GM12878 (cell line): ENCODE measurements around the gene CALCR. TPM values are rescaled to one million over a fixed set of nuclear protein-coding genes. Genes with fewer than 3 reads are reported as not detected.

Experiments used
- ATAC-seq: fragments of 200-7000 bp; cut with Tn5 transposase; 3 replicates; pipeline ENCODE4 v1.9.1; 2020; ENCODE audit warnings: mild to moderate bottlenecking, moderate library complexity
- BruUV-seq: library from RNA; stranded (reverse); fragments of 400-500 nt; replicated peaks from 2 replicates; lab custom pipeline; 2021; lab: Mats Ljungman, UMichigan
- CTCF ChIA-PET: fragments of 300-600 bp; sonication (Branson Sonifier 250); formaldehyde crosslinking; extraction: SDS; loops from one replicate; lab custom pipeline; 2021; ENCODE audit warnings: inconsistent platforms; lab: Yijun Ruan, JAX
- POLR2A ChIA-PET: fragments of 350-600 bp; formaldehyde crosslinking; extraction: SDS; loops from one replicate; lab custom pipeline; 2021; ENCODE audit warnings: inconsistent platforms; lab: Charles Lee
- RAD21 ChIA-PET: fragments of 300-600 bp; sonication (Branson Sonifier 250); formaldehyde crosslinking; loops from one replicate; lab custom pipeline; 2023; ENCODE audit warnings: antibody characterized with exemption; ENCODE audit not compliant: unreplicated experiment; lab: Charles Lee
- SMC1A ChIA-PET: fragments of 300-600 bp; sonication (Branson Sonifier 250); formaldehyde crosslinking; loops from one replicate; lab custom pipeline; 2023; ENCODE audit not compliant: unreplicated experiment, uncharacterized antibody; lab: Charles Lee
- DNase-seq: peaks from one replicate; pipeline ENCODE4 v3.0.0-alpha.2; 2011; ENCODE audit warnings: low read depth, low spot score
- FAIRE-seq: peaks from 3 replicates; lab custom pipeline; 2011; peaks lifted over from hg19 to GRCh38; lab: Jason Lieb, UNC
- H2AFZ ChIP-seq: 2 replicates; pipeline ENCODE4 v1.6.0; 2011; ENCODE audit warnings: low read depth, low read length, control low read depth; ENCODE audit not compliant: control insufficient read depth
- H3K27ac ChIP-seq: 2 replicates; pipeline ENCODE4 v1.5.1; 2011; ENCODE audit warnings: control low read depth; ENCODE audit not compliant: control insufficient read depth, insufficient read depth
- H3K27me3 ChIP-seq, 2 experiments: replicated peaks in 1 of 2; 2 replicates each; pipeline versions ENCODE4 v1.6.0 to v1.6.1; 2011; ENCODE audit warnings: low read length in 1 of 2; ENCODE audit not compliant: control insufficient read depth in 2 of 2, insufficient read depth in 2 of 2
- H3K36me3 ChIP-seq, 2 experiments: 2 replicates each; pipeline ENCODE4 v1.5.1; 2011; ENCODE audit warnings: low read length in 1 of 2; ENCODE audit not compliant: control insufficient read depth in 2 of 2, insufficient read depth in 2 of 2
- H3K4me1 ChIP-seq: 2 replicates; pipeline ENCODE4 v1.6.1; 2011; ENCODE audit warnings: mild to moderate bottlenecking, low read length, moderate library complexity, mixed read lengths; ENCODE audit not compliant: control insufficient read depth, insufficient read depth
- H3K4me2 ChIP-seq: 2 replicates; pipeline ENCODE4 v1.6.0; 2011; ENCODE audit warnings: control low read depth; ENCODE audit not compliant: control insufficient read depth, insufficient read depth
- H3K4me3 ChIP-seq: fragments of 200-600 bp; sonication (generic); 2 replicates; pipeline ENCODE4 v1.5.1; 2016
- H3K79me2 ChIP-seq: 2 replicates; pipeline ENCODE4 v1.6.0; 2011; ENCODE audit warnings: low read length; ENCODE audit not compliant: control insufficient read depth, insufficient read depth
- H3K9ac ChIP-seq: 2 replicates; pipeline ENCODE4 v1.8.0; 2011; ENCODE audit warnings: low read length, control low read depth, mixed read lengths; ENCODE audit not compliant: control insufficient read depth, insufficient read depth
- H3K9me3 ChIP-seq: replicated peaks from 3 replicates; pipeline ENCODE4 v1.5.1; 2011; ENCODE audit warnings: mild to moderate bottlenecking, low read length; ENCODE audit not compliant: control insufficient read depth, insufficient read depth
- H4K20me1 ChIP-seq: 2 replicates; pipeline ENCODE4 v1.6.0; 2011; ENCODE audit not compliant: control insufficient read depth, insufficient read depth
- CBX3 ChIP-seq: fragments of 200-600 bp; sonication (generic); IDR thresholded peaks from 2 replicates; pipeline ENCODE4 v1.6.1; 2016; ENCODE audit warnings: low read depth, borderline replicate concordance
- CTCF ChIP-seq, 3 experiments: IDR thresholded peaks in 2 of 3; conservative IDR thresholded peaks in 1 of 3; 2 replicates each; pipeline ENCODE4 v1.5.1; 2011; ENCODE audit warnings: low read depth in 3 of 3, low read length in 3 of 3, mild to moderate bottlenecking in 3 of 3, control low read depth in 2 of 3, moderate library complexity in 2 of 3, inconsistent platforms in 1 of 3, mixed read lengths in 1 of 3; ENCODE audit not compliant: control insufficient read depth in 2 of 3, insufficient read depth in 1 of 3; ENCODE audit errors: extremely low read depth in 1 of 3
- EED ChIP-seq: sonication (generic); IDR thresholded peaks from 2 replicates; pipeline ENCODE4 v1.6.1; 2016; ENCODE audit warnings: antibody characterized with exemption, low read depth
- KLF5 ChIP-seq: fragments of 450-650 bp; IDR thresholded peaks from 2 replicates; pipeline ENCODE4 v1.6.1; 2014; ENCODE audit warnings: mild to moderate bottlenecking; ENCODE audit not compliant: partially characterized antibody
- LARP7 ChIP-seq: fragments of 450-650 bp; IDR thresholded peaks from 2 replicates; pipeline ENCODE4 v1.6.1; 2017; ENCODE audit warnings: mild to moderate bottlenecking
- MEF2A ChIP-seq: IDR thresholded peaks from 2 replicates; pipeline ENCODE4 v1.6.1; 2011; ENCODE audit warnings: low read depth, mild to moderate bottlenecking, low read length, moderate library complexity; ENCODE audit not compliant: insufficient read depth
- MEF2B ChIP-seq: fragments of 450-650 bp; IDR thresholded peaks from 2 replicates; pipeline ENCODE4 v1.6.1; 2018; ENCODE audit warnings: mild to moderate bottlenecking, moderate library complexity; ENCODE audit not compliant: partially characterized antibody, poor library complexity, severe bottlenecking
- RAD51 ChIP-seq: fragments of 450-650 bp; IDR thresholded peaks from 2 replicates; pipeline ENCODE4 v1.6.1; 2016; ENCODE audit warnings: moderate library complexity, mild to moderate bottlenecking, inconsistent platforms
- TAF1 ChIP-seq: IDR thresholded peaks from 2 replicates; pipeline ENCODE4 v1.6.1; 2011; ENCODE audit warnings: mild to moderate bottlenecking, low read depth, low read length, borderline replicate concordance
- ZBTB40 ChIP-seq: fragments of 450-650 bp; IDR thresholded peaks from 2 replicates; pipeline ENCODE4 v1.6.1; 2016; ENCODE audit warnings: mild to moderate bottlenecking, moderate library complexity, borderline replicate concordance
- WGBS: methylation state at CpG from one replicate; pipeline ENCODE4 v1.1.6; 2016; ENCODE audit warnings: low lambda C conversion rate; ENCODE audit not compliant: insufficient replicate concordance, insufficient coverage; ENCODE audit errors: missing lambda C conversion rate; 5-methylcytosine and 5-hydroxymethylcytosine counted together
- in situ Hi-C: fragments of 300-500 bp; cut with MboI; formaldehyde crosslinking; loops from 9 replicates; pipeline ENCODE4 v1.14.3; 2018; ENCODE audit warnings: mixed read lengths
- intact Hi-C: fragments of 100-400 bp; cut with micrococcal nuclease; formaldehyde crosslinking; loops from one replicate; pipeline ENCODE4 v1.14.2; 2022; ENCODE audit not compliant: unreplicated experiment
- polyA plus RNA-seq, 11 experiments: library from polyadenylated mRNA; depleted of rRNA in 4 of 11; unstranded in 6 of 11; stranded (reverse) in 5 of 11; fragments of >200 nt; fragmentation: Nextera tagmentation in 4 of 11; fragmentation: Illumina TruSeq in 1 of 11; extraction: Ambion mirVana in 4 of 11; extraction: Trizol in 1 of 11; gene quantifications; 1 replicate in 1 of 11; 2 replicates in 10 of 11; pipeline versions ENCODE4 v1.2.1 to v1.2.3, GENCODE V29; 2011 to 2016; ENCODE audit warnings: inconsistent platforms in 2 of 11, missing spikeins in 2 of 11, low read depth in 1 of 11
- total RNA-seq, 4 experiments: library from RNA; depleted of rRNA in 3 of 4; stranded (reverse); fragments of >200 nt in 3 of 4; fragmentation: Illumina TruSeq in 1 of 4; extraction: Trizol in 1 of 4; gene quantifications; 2 replicates each; pipeline versions ENCODE4 v1.2.1 to v1.2.3, GENCODE V29; 2013 to 2021
- TF ChIP-seq, protein P1 (sequence below): fragments of 450-650 bp; IDR thresholded peaks from 2 replicates; pipeline ENCODE4 v1.6.1; 2016; ENCODE audit warnings: mild to moderate bottlenecking
- TF ChIP-seq, protein P2 (sequence below): fragments of 450-650 bp; IDR thresholded peaks from 2 replicates; pipeline ENCODE4 v1.6.1; 2017; ENCODE audit warnings: borderline replicate concordance

The CALCR gene
- total and polyA plus RNA-seq, 10 of the 15 experiments (the other 5 are each of a cell fraction or from before 2014, with no cell fraction given) = not detected

GRCh38 chr7:93435791-93436190 is 138.7 kb downstream of the CALCR start:
- FAIRE-seq = no peak
- no TSS peak for BruUV-seq
- 68% methylated on average over 6 of the region's 6 CpGs for WGBS

More at GRCh38 chr7:93435791-93436190, 138.7 kb downstream of the CALCR start:
- no peaks in the 10 kb centered on the region for H3K79me2 ChIP-seq
- no peak overlapping the region for H3K9ac ChIP-seq
- no peaks in the 10 kb centered on the region for H3K36me3 ChIP-seq
- intact Hi-C loops (no loop called here), in situ Hi-C loops (no loop called here)
- H3K4me1 ChIP-seq = no peaks in the 10 kb centered on the region
- TF ChIP-seq EED (no peak), LARP7 (no peak), MEF2A (no peak), MEF2B (no peak), RAD51 (no peak), CBX3 (no peak), CTCF (IDR thresholded peaks at IDR 0.05 in 2 of 3, conservative IDR thresholded peaks at IDR 0.05 in 1 of 3; ENCODE audit: control insufficient read depth in 2 of 3, extremely low read depth in 1 of 3, insufficient read depth in 1 of 3, low read depth in 3 of 3, low read length in 3 of 3) (no peak), KLF5 (no peak), ZBTB40 (no peak), TAF1 (no peak)
- TF ChIP-seq, protein P1, sequence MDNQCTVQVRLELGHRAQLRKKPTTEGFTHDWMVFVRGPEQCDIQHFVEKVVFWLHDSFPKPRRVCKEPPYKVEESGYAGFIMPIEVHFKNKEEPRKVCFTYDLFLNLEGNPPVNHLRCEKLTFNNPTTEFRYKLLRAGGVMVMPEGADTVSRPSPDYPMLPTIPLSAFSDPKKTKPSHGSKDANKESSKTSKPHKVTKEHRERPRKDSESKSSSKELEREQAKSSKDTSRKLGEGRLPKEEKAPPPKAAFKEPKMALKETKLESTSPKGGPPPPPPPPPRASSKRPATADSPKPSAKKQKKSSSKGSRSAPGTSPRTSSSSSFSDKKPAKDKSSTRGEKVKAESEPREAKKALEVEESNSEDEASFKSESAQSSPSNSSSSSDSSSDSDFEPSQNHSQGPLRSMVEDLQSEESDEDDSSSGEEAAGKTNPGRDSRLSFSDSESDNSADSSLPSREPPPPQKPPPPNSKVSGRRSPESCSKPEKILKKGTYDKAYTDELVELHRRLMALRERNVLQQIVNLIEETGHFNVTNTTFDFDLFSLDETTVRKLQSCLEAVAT = no peak
- TF ChIP-seq, protein P2, sequence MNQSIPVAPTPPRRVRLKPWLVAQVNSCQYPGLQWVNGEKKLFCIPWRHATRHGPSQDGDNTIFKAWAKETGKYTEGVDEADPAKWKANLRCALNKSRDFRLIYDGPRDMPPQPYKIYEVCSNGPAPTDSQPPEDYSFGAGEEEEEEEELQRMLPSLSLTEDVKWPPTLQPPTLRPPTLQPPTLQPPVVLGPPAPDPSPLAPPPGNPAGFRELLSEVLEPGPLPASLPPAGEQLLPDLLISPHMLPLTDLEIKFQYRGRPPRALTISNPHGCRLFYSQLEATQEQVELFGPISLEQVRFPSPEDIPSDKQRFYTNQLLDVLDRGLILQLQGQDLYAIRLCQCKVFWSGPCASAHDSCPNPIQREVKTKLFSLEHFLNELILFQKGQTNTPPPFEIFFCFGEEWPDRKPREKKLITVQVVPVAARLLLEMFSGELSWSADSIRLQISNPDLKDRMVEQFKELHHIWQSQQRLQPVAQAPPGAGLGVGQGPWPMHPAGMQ = no peak
- CTCF ChIA-PET = interaction anchor here (2.1 kb wide), 1 partner anchor 18 kb away, joined by 9 read pairs; no protein-coding TSS in a partner anchor
- RAD21 ChIA-PET = no interaction called here
- no peaks in the 10 kb centered on the region; a peak in 2 of 4 replicates for H3K27me3 ChIP-seq
- H3K27ac ChIP-seq = no peak overlapping the region
- H3K4me3 ChIP-seq = no peak overlapping the region
- ATAC-seq = no peak
- H2AFZ ChIP-seq = no peak overlapping the region
- no peaks in the 10 kb centered on the region for H3K9me3 ChIP-seq
- no peak for DNase-seq
- no peaks in the 10 kb centered on the region for H4K20me1 ChIP-seq
- H3K4me2 ChIP-seq = no peak overlapping the region
- POLR2A ChIA-PET = no interaction called here
- SMC1A ChIA-PET = no interaction called here
